Neural crest cell (in vitro differentiated cells): ENCODE measurements around the gene PRDM16. TPM values are rescaled to one million over a fixed set of nuclear protein-coding genes. Genes with fewer than 3 reads are reported as not detected.

Experiments
- DNase-seq: peaks from one replicate; pipeline ENCODE4 v3.0.0; 2021; ENCODE audit warnings: low read depth, mixed read lengths, low spot score
- H3K27ac Mint-ChIP-seq: one replicate; pipeline ENCODE4 v1.8.0; 2021; ENCODE audit warnings: mild to moderate bottlenecking, mixed read lengths; ENCODE audit not compliant: unreplicated experiment
- H3K27me3 Mint-ChIP-seq: 2 replicates; pipeline ENCODE4 v1.8.0; 2021; ENCODE audit warnings: low read depth, mild to moderate bottlenecking, mixed read lengths
- H3K36me3 Mint-ChIP-seq: 2 replicates; pipeline ENCODE4 v1.8.0; 2021; ENCODE audit warnings: low read depth, mild to moderate bottlenecking, mixed read lengths
- H3K4me1 Mint-ChIP-seq: 2 replicates; pipeline ENCODE4 v1.8.0; 2021; ENCODE audit warnings: mixed read lengths
- H3K4me3 Mint-ChIP-seq: one replicate; pipeline ENCODE4 v1.8.0; 2021; ENCODE audit warnings: mild to moderate bottlenecking, mixed read lengths
- H3K9me3 Mint-ChIP-seq: 2 replicates; pipeline ENCODE4 v1.8.0; 2021; ENCODE audit warnings: mixed read lengths
- CTCF ChIP-seq: fragments of 200-600 bp; sonication (generic); conservative IDR thresholded peaks from 2 replicates; pipeline ENCODE4 v1.5.0; 2021; ENCODE audit warnings: antibody characterized with exemption, mild to moderate bottlenecking
- total RNA-seq: library from RNA; stranded (reverse); gene quantifications from 2 replicates; pipeline ENCODE4 v1.2.1, GENCODE V29; 2021

Gene PRDM16
- total RNA-seq, 1 donor from 2014 or later: 11.7 TPM

GRCh38 chr1:3121401-3122210 is 52.6 kb downstream of the PRDM16 start:
- no peak for TF ChIP-seq CTCF
- H3K27ac Mint-ChIP-seq: peak overlapping the region; percentile 89
- H3K9me3 Mint-ChIP-seq: no peaks in the 10 kb centered on the region
- peak; percentile 43 for DNase-seq
- no peaks in the 10 kb centered on the region for H3K36me3 Mint-ChIP-seq
- peak overlapping the region; percentile 66 for H3K4me3 Mint-ChIP-seq
- H3K27me3 Mint-ChIP-seq: peaks cover 2% of the 10 kb centered on the region
- H3K4me1 Mint-ChIP-seq: peaks cover 49% of the 10 kb centered on the region

DNA sequence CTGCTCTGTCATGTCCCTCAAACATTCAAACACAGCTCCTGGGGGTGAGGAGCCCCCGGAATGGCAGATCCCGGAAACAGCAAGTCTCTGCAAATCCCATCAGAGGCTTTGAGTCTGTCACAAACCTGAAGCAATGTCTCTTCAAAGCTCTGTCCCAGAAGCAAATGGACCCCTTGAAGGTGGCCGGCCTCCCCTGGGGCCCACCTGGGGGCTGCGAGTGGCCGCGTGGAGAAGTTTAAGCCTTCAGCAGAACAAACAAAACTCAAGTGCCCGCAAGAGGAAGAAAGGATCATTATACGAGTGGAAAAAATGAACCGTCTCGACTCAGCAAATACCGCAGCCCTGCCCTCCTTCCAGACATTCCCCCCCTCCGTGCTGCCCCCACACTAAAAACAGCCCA is 53.3 kb downstream of the PRDM16 start:
- H3K27me3 Mint-ChIP-seq: peaks cover 2% of the 10 kb centered on the region
- H3K4me3 Mint-ChIP-seq: no peak overlapping the region
- no peak for DNase-seq
- no peak overlapping the region for H3K27ac Mint-ChIP-seq
- no peak for TF ChIP-seq CTCF
- no peaks in the 10 kb centered on the region for H3K9me3 Mint-ChIP-seq
- no peaks in the 10 kb centered on the region for H3K36me3 Mint-ChIP-seq
- peaks cover 50% of the 10 kb centered on the region for H3K4me1 Mint-ChIP-seq

DNA sequence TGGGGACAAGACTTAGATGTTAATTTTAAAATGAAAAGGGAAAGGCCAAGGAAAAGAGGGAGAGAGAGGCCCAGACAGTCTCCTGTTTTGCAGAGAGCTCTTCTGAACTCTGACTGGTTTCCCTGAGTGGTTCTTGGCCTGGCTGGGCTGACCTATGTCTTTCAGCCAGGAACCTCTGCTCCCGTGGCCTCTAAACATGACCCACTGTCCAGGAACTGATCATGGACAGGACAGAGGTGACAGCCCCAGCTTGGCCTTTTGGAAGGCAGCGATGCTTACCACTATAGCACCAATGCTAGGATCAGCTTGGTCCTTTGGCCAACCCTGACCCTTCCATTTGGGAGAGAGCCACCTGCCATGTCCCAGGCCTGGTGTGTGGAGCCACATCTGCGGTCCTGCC is 55.2 kb downstream of the PRDM16 start:
- Mint-ChIP-seq H3K36me3 (no peaks in the 10 kb centered on the region), H3K9me3 (no peaks in the 10 kb centered on the region), H3K27me3 (peaks cover 2% of the 10 kb centered on the region), H3K4me1 (peaks cover 65% of the 10 kb centered on the region), H3K4me3 (no peak overlapping the region), H3K27ac (peak overlapping the region; percentile 78)
- TF ChIP-seq CTCF: no peak
- DNase-seq: no peak

- no peak for DNase-seq
- no peak overlapping the region for H3K27ac Mint-ChIP-seq
- no peak for TF ChIP-seq CTCF
- H3K9me3 Mint-ChIP-seq: no peaks in the 10 kb centered on the region
- peaks cover 2% of the 10 kb centered on the region for H3K27me3 Mint-ChIP-seq
- H3K36me3 Mint-ChIP-seq: no peaks in the 10 kb centered on the region
- peaks cover 59% of the 10 kb centered on the region for H3K4me1 Mint-ChIP-seq
- H3K4me3 Mint-ChIP-seq: no peak overlapping the region
Measured at GRCh38 chr1:3125078-3125477, 56.1 kb downstream of the PRDM16 start.

- Mint-ChIP-seq H3K27me3 (peaks cover 1% of the 10 kb centered on the region), H3K9me3 (no peaks in the 10 kb centered on the region), H3K36me3 (no peaks in the 10 kb centered on the region), H3K4me3 (no peak overlapping the region), H3K27ac (no peak overlapping the region), H3K4me1 (peaks cover 60% of the 10 kb centered on the region)
- no peak for TF ChIP-seq CTCF
- no peak for DNase-seq
Measured at GRCh38 chr1:3125546-3126368, 56.8 kb downstream of the PRDM16 start.
